Subcutaneous preadipocyte (primary cell): ENCODE results near the gene UNC45A. TPM values are rescaled to one million over a fixed set of nuclear protein-coding genes. Genes with fewer than 3 reads are reported as not detected.

ENCODE experiments used
- small RNA-seq: library from RNA; depleted of rRNA; stranded (forward); fragments of <200 nt; gene quantifications from one replicate; pipeline ENCODE3, GENCODE V24; 2012
- total RNA-seq: library from RNA; depleted of rRNA; stranded (reverse); fragments of >200 nt; gene quantifications from 2 replicates; pipeline ENCODE4 v1.2.3, GENCODE V29; 2012

UNC45A gene
- 59.2 and 61.6 TPM in 2 replicates for total RNA-seq

GRCh38 chr15:90934949-90935751, at the start of gene UNC45A:
Gene UNC45A (plus strand): TSS chr15:90935285. CDS start chr15:90935325, 40 bp downstream.

GRCh38 chr15:90902840-90903732, 32.0 kb upstream of the UNC45A start, which contains the start of gene MAN2A2:
Gene MAN2A2 (plus strand): TSS chr15:90903302. CDS start chr15:90904208, 906 bp downstream.

DNA sequence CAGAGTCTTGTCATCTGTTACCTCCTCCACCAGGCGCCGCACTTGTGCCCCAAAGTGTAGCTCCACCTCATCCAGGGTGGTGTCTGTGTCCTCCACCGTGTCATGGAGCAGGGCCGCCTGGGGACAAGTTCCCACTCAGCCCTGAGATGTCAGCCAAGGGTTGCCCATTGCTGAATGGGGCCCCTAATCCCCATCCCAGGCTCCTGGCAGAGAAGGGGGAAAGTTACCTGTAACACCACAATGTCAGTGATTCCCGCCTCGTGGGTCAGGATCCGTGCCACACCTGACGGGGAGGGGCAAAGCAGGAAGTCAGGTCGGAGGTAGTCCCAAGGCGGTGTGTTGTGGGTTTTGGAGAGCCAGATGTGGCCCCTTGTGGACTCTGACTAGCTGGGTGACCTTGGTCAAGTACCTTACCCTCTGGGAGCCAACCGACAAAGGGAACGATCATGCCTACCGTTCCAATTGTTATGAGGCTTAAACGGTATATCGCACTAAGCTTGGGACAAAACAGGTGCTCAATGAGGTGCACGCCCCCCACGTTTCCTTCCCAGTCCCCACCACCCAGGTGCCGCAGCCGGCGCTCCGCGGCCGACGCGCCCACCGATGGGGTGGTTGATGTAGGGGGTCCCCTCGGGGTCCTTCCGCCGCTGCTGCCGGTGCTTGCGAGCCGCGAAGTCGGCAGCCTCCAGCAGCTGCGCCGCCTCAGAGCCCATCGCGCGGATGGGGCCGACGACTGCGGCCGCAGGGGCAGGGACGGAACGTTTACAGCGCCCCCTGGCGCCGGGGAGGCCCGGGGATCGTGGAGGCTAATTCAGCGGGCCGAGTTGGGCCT, 3.0 kb upstream of the UNC45A start, which contains the start of gene HDDC3:
Gene HDDC3 (minus strand): TSS at position 722 of the 832 bp plus-strand sequence. CDS start 9 bp downstream, at position 713.

DNA sequence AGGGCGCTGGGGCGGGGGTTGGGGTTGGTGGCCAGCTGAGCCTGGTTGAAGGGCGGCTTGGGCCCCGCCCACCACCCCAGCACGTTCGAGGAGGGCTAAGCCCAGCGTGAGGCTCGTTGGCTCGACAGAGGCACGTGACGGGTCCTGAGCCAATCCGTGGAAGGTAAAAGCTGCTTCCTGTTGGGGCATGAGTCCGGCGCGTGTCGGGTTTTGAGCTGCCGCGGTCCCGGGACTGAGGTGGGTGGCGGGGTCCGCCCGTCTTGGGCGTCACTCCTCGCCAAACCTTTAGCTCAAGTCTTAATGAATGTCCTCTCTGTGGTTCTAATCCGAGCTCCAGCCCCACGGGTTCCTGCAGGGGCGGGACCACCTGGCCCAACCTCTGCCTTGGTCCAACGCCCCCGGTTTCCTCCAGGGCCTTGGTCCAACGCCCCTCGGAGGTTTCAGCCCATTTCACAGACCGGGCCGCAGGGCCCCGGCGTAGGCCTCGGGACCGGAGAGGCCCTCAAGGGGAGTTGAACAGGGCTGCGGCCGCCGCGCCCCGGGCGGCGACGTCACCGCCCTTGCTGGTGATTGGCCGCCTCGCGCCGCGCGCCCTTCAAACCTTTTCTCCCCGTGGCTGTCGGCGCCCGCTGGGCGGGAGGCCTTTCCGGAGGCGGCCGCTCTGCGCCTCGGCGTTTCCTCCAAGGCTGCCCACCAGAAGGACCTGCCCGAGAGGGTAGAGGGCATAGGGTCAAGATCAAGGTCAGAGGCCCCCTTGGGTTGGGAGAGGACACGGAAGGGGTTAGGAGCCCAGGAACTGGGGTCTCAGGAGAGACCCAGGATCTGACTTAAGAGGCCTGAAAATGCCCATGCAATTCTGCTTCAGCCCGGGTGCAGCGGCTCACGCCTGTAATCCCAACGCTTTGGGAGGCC, 19.9 kb downstream of the UNC45A start, which contains the start of gene RCCD1:
Gene RCCD1 (plus strand): TSS at position 173 of the 912 bp plus-strand sequence. CDS start 1,851 bp downstream, outside the sequence.

GRCh38 chr15:90994417-90995311, 59.6 kb downstream of the UNC45A start, which contains the start of gene PRC1:
Gene PRC1 (minus strand): TSS chr15:90994535. CDS start chr15:90994417, 118 bp downstream.

Small RNA genes within 50 kb of the gene (small RNA-seq; reads per million reads assigned to genes)
- not detected for gene RF00019

Other genes with a start within 250 kb of the UNC45A start
- gene BLM, start 217.9 kb upstream of the UNC45A start, total RNA-seq: 5.9 and 12.1 TPM in 2 replicates
- gene FURIN, start 66.7 kb upstream of the UNC45A start, total RNA-seq: 30.1 and 50.8 TPM in 2 replicates
- gene FES, start 50.8 kb upstream of the UNC45A start, total RNA-seq: 15.4 and 25.7 TPM in 2 replicates
- gene MAN2A2, start 32.0 kb upstream of the UNC45A start, total RNA-seq: 6.2 and 11.3 TPM in 2 replicates
- gene HDDC3, start 2.7 kb upstream of the UNC45A start, total RNA-seq: 15.8 and 20.3 TPM in 2 replicates
- gene RCCD1, start 19.6 kb downstream of the UNC45A start, total RNA-seq: 13.6 and 16.6 TPM in 2 replicates
- gene PRC1, start 59.2 kb downstream of the UNC45A start, total RNA-seq: 87.8 and 159 TPM in 2 replicates
- 8.8 and 9.6 TPM in 2 replicates for gene VPS33B, start 87.3 kb downstream of the UNC45A start, total RNA-seq
- gene SV2B, start 165.0 kb downstream of the UNC45A start, total RNA-seq: not detected in 2 replicates